ENCODE results near the gene SMOC1.

Gene SMOC1

GRCh38 chr14:70006699-70007098, 127.5 kb downstream of the SMOC1 start:
- DNase-seq (ENCODE audit: low read depth in 2 of 2): no peak

DNA sequence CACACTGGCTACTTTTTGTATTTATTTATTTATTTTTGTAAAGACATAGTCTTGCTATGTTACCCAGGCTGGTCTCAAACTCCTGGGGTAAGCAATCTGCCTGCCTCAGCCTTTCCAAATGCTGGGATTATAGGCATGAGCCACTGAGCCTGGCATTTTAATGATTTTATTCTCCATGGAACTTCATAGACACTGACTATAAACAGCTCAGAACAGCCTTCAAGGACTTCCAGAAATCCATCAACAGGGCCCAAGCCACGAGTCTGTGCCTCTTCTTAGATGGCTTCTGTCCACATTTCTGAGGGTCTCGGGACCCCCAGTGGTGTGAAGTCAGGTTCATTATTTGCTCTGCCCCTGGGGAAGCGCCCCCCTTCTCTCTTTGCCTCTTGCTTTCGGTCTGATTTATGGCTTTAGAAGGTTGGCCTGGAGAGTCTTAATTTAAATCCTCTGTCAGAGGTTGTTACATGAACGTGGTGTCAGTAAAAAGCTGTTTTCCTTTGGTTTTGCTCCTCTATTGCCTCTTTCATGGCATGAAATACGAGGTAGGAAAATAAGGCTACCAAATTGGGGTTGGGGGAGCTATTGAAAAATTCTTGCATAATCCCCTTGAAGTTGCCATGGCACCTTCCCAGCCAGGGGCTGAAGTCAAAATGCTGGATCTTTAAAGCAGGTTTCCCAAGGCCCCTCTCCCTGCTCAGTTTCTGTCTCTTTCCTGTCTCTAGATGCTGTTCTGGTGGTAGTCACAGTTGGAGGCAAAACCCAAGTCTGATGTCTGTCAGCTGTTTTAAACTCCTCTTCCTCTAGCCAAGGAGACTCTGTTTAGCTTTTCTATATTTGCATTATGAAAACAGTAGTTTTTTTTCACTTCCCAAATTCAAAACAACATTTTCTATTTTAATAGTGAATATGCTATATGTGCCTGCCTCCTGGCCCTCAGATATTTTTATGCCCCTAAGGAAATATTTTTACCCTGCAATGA, 129.4 kb downstream of the SMOC1 start:
- DNase-seq (ENCODE audit: low read depth in 2 of 2): no peak

- no peak for DNase-seq (ENCODE audit: low read depth in 2 of 2)
These were observed 130.7 kb downstream of the SMOC1 start for GRCh38 chr14:70009961-70010360.

DNA sequence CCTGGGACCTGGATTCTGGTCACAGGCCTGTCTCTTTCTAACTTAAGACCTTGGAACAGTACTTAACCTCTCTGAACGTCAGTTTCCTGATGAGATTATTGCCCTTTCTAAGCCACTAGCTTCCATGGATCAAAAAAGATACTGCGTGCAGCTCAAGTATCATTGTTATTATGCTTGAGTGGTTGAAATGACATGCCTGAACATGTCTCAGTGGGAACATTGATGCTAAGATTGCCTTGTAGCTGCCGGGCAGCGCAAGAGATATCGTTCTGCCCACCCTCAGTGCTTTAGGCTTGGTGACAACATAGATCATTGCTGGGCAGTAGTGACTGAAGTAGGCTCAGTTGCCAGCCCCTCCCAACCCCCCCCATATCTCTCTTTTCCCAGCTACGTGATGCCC, 131.9 kb downstream of the SMOC1 start:
- no peak for DNase-seq (ENCODE audit: low read depth in 2 of 2)

DNA sequence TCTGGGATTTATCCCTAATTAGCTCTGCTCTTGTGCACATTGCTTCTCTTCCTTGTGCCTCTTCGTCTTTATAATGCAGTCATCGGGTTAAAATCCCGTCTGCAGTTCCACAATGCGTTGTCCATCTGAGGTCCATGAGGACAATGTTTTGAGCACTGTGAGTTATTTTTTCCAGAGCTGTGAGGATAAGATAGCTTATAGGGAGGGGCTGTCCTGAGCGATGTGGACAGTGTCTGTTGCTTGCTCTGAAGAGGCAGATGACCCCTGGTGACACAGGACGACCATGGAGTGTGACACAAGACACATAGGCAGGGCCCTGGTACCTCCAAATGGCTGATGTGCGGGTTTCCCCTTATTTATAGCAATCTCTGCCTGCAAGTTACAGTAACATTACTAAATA, 132.5 kb downstream of the SMOC1 start:
- DNase-seq (ENCODE audit: low read depth in 2 of 2): no peak

DNA sequence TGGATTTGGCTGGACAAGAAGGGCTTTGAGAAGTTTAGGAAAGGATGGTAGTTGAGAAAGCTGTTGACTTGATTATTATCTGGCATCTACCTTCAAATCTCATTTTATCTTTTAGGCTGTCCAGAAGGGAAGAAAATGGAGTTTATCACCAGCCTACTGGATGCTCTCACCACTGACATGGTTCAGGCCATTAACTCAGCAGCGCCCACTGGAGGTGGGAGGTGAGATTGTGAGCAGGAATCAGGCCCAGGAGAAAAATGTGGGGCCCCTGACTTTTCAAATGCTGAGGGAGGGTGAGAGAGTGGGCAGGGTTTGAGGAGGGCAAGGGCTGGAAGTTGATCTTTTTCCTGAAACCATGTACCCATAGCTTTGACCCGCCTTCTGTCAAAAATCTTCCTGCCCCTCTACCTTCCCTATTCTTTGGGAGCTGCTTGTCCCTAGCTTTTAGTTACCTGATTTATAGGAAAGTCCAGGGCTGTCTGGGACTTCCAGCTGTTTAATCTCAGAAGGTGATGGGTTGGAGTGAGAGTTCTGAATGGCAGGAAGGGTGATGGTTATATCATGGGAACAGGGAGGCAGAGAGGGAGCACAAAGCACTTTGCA, 134.2 kb downstream of the SMOC1 start:
- no peak for DNase-seq (ENCODE audit: low read depth in 2 of 2)

DNA sequence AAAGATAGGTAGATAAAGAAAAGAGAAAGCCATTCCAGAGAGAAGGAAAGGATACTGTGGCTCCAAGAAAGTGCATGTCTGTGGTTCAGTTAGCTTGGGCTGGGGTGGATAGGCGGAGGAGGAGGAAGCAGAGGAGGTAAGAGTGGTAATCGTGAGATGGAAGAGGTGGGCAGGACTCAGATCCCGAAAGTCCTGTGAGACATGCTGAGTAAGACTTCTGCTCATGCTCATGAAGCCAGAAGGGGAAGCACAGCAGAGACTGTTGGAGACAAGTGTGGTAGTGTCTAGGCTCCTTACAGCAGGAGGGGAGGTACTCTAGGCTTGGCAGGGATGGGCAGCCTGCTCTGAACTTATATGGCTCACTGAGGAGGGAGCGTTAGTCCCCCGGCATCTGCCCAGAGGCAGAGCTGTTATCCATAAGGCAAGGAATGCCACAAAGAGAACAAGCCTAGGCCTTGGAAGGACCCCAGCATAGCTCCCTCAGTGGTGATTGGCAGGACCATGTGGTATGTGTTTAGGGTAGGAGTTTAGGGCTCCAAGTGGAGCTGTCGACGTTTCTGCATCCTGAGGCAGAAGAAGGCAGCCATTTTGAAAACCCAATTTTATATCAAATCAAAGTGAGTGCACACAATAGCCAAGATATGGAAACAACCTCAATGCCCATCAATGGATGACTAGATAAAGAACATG, 135.3 kb downstream of the SMOC1 start:
- no peak for DNase-seq (ENCODE audit: low read depth in 2 of 2)

GRCh38 chr14:70018230-70018629, 139.0 kb downstream of the SMOC1 start:
- DNase-seq (ENCODE audit: low read depth in 2 of 2): no peak

GRCh38 chr14:70018713-70019211, 139.5 kb downstream of the SMOC1 start:
- DNase-seq (ENCODE audit: low read depth in 2 of 2): no peak

DNA sequence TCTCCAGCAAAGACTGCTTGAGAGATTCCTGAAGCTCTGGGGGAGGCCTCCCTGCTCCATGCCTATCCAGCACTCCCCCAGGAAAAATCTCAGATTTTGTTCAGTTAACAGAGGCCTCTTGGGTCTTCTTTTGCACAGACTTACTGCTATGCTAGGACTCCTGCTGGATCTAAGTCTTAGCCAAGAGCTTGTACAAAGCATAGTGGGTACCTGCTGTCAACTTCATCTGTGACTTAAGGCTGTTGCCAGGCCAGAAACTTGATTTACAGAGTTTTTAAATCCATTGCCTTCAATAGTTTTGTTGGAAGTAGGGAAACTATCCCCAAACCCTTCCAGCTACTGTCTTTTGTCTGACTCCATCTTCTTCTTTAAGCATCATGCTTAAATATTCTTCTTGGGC, 140.5 kb downstream of the SMOC1 start:
- DNase-seq (ENCODE audit: low read depth in 2 of 2): no peak

DNA sequence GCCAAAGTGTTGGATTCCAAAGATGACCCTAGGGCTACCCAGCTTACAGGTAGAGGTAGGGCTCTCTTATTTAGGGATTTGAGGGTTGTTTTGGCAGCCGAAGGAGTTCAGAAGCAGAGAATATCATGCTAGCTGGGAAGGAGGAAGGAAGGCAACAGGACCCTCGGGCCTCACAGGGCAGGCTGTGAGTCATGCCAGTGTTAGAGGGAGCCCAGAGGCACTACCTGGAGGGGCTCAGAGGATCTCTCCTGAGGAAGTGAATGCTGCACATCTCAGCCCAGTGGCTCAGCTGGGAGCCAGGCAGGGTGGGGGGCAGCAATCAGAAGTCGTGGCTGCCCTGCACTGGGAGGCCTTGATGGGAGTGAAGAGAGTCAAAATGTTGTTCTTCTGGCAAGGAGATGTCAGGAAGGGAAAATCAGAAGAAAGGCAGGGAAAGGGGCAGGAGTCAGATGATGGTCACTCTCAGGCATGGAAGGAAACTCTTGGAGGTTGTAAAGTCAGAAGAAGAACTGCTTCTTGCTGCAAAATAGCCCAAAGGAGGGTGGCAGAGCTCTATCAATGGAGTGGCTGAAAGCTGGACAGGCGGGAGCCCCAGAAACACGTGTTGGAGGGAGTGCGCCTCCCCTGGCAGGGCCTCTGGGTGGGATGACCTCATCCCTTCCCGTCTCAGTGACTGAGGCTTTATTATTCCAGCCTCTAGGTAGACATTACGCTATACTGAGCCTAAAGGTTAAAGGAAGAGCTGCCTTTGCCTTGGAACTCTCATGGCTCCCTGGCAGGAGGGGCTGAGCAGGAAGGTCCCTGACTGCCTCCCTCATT, 141.3 kb downstream of the SMOC1 start:
- DNase-seq (ENCODE audit: low read depth in 2 of 2): no peak

DNA sequence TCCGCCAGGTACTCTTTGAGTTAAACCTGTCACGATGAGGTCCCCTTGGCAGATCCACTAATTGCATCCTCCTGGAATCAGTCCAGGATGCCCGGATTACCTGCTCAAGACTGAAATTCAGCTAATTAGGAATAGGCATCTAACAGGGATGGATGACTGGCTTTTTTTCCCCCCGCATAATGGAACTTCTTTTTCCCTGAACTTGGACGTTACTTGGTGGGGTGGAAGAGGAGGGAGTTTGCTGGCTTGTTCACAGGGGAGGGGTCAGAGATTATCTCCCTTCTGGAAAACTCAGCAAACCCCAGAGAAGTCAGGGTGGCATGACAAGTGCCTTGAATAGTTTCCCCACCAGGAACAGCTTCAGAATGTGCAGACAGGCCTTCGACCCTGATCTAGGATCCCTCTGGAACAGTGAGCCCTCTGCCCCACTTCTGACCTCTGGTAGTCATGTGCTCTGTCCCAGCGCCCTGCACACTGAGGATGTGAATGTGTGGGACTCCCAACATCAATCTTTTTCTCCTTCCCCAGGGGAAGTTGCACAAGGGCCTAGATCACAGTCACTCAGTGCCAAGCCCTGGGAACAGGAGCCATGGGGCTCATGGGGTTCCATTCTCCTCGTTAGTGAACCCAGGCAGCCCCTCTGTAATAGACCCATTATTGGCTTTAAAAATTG, 142.5 kb downstream of the SMOC1 start:
- DNase-seq (ENCODE audit: low read depth in 2 of 2): no peak

DNA sequence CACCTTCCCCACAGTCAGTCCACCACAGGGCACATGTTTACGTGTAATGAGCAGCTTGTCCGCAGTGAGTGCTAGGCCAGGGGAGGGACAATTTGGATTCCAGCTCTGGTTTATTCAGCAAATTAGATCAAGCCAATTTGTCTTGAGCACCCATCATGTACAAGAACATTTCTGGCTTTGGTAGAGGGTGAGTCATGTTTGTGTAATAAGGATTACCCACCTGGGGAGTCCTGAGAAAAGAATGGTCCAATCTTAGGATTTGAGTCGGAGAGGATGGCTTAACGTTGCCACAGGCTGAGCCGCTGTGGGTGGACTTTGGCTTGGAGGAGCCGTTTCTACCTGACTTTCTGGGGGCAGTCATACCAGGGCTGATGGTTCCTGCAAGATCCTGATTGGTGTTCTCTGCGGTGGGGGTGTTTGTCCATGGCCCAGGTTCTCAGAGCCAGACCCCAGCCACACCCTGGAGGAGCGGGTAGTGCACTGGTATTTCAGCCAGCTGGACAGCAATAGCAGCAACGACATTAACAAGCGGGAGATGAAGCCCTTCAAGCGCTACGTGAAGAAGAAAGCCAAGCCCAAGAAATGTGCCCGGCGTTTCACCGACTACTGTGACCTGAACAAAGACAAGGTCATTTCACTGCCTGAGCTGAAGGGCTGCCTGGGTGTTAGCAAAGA, 143.7 kb downstream of the SMOC1 start:
- no peak for DNase-seq (ENCODE audit: low read depth in 2 of 2)

DNA sequence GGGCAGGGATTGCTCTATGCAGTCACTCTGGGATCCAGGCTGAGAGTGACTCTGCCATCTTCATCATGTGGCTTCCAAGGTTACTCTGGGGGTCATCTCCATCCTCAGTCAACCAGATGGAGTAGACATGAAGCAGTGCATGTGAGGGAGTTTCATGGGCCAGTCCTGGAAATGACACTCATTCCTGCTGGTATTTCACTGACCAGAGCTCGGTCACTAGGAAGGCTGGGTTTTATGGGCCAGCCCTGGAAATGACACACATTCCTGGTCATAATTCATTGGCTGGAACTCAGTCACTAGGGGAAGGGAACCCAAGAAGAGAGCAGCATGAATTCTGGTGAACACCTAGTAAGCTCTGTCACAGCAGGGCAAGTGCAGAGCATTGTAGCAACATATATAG, 144.7 kb downstream of the SMOC1 start:
- no peak for DNase-seq (ENCODE audit: low read depth in 2 of 2)

GRCh38 chr14:70027785-70028428, 148.7 kb downstream of the SMOC1 start:
- DNase-seq (ENCODE audit: low read depth in 2 of 2): peak; percentile 21 to 24

DNA sequence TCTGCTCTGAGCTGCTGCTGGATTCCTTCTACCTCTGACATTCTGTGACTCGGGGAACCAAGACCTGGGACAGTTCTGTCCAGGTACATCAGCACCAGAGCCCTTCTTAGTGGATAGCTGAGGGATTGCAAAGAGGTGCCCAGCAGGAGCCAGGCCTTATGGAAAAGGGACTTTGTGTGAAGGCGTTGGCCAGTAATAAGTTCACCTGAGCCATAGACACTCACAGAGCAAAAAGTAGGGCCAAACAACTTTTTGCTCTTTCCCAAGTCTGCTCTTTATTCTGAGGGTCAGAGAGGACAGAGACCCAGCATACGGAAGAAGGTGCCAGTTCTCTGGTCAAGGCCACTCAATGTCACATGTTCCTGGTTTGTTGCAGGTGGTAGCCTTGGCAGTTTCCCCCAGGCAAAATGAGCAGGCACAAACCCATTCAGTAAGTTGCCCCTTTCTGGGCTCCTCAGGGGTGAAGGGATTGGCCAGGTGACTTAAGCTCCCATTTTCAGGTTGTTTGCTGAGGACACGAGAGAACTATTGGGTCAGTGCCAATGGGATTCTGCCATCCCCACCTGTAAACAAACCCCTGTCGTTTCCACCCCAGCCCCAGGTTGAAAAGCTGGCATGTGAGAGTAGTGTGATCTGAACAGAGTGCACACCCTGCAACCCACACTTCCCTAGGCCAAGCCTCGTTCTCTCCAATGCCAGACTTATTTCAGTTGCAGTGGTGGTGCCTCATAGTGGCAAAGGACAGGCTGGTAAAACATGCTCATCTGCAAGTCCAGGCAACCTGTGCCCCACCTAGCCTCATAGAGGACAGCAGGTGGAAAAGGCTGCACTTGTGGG, 150.3 kb downstream of the SMOC1 start:
- DNase-seq (ENCODE audit: low read depth in 2 of 2): no peak

- DNase-seq (ENCODE audit: low read depth in 2 of 2): no peak
These were observed 152.8 kb downstream of the SMOC1 start for GRCh38 chr14:70032016-70032415.

DNA sequence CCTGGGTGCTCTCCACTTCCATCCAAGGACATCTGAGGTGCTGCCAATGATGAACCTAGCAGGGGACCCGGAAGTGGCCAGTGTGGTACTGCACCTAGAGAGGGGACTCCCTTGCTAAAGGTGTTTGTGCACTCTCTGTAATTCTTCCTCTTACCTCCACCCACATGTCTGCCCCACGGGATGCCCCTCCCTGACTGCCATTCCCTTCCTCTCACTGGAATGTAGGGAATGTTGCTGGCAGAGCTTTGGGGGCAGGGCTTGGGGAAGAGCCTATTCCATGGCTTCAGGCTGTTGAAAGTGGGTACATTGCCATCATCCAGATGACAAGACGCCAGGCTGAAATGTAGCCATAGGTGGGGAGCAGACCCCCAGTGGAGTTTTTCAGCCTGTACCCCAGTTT, 153.2 kb downstream of the SMOC1 start:
- no peak for DNase-seq (ENCODE audit: low read depth in 2 of 2)

DNA sequence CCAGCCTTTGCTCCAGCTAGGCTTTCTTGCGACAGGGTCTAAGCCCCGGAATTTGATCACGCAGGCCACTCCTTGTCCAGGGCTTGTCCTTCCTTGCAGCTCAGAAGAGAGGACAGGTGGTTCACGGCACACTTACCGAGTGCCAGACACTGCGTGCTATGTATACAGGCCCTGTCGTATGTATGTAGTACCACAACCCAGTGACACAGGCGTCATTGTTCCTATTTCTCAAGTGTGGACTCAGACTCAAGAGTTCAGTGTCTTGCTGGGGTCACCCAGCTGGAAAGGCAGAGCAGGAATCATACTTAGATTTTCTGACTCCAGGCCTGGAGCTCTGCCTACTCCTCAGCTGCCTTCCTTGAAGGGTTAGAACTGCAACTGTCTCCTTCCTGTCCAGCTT, 153.9 kb downstream of the SMOC1 start:
- DNase-seq (ENCODE audit: low read depth in 2 of 2): no peak

Data from stimulated activated CD8-positive, alpha-beta memory T cell treated with anti-CD3 and anti-CD28 coated beads, Interleukin-2, amount 100 ng/mL, for 1 hour (primary cell).